KMS-11 (cell line): ENCODE data around the gene GCNT2.

Experiments
- H2AFZ ChIP-seq: fragments of 200-600 bp; sonication (generic); 2 replicates; pipeline ENCODE4 v1.6.1; 2016; ENCODE audit warnings: antibody characterized with exemption, mixed run types, low read depth
- H3K27ac ChIP-seq: fragments of 200-600 bp; sonication (generic); 2 replicates; pipeline ENCODE4 v1.6.1; 2016; ENCODE audit warnings: mild to moderate bottlenecking, mixed run types
- H3K27me3 ChIP-seq: fragments of 200-600 bp; sonication (generic); 2 replicates; pipeline ENCODE4 v1.6.1; 2017; ENCODE audit warnings: mild to moderate bottlenecking, low read depth, mixed run types, moderate library complexity; ENCODE audit not compliant: insufficient read depth
- H3K36me3 ChIP-seq: fragments of 200-600 bp; sonication (generic); 2 replicates; pipeline ENCODE4 v1.6.1; 2017; ENCODE audit warnings: mild to moderate bottlenecking, mixed run types; ENCODE audit not compliant: insufficient read depth
- H3K4me1 ChIP-seq: fragments of 200-600 bp; sonication (generic); 2 replicates; pipeline ENCODE4 v1.6.1; 2016; ENCODE audit warnings: mild to moderate bottlenecking, low read depth, mixed run types; ENCODE audit not compliant: poor library complexity, severe bottlenecking
- H3K4me2 ChIP-seq: fragments of 200-600 bp; sonication (generic); 2 replicates; pipeline ENCODE4 v1.7.0; 2016; ENCODE audit warnings: mild to moderate bottlenecking, mixed run types
- H3K4me3 ChIP-seq: fragments of 200-600 bp; sonication (generic); IDR thresholded peaks from 2 replicates; pipeline ENCODE4 v1.6.1; 2017; ENCODE audit warnings: low read depth, low read length, mixed read lengths; ENCODE audit not compliant: insufficient read depth
- H3K79me2 ChIP-seq: fragments of 200-600 bp; sonication (generic); 2 replicates; pipeline ENCODE4 v1.6.1; 2016; ENCODE audit warnings: low read depth, mixed run types; ENCODE audit not compliant: insufficient read depth
- H3K9ac ChIP-seq: fragments of 200-600 bp; sonication (generic); 2 replicates; pipeline ENCODE4 v1.6.1; 2016; ENCODE audit warnings: mild to moderate bottlenecking, mixed run types
- H4K20me1 ChIP-seq: fragments of 200-600 bp; sonication (generic); 2 replicates; pipeline ENCODE4 v1.6.1; 2016; ENCODE audit warnings: mild to moderate bottlenecking, mixed run types; ENCODE audit not compliant: insufficient read depth
- TF ChIP-seq, protein P1 (sequence below): fragments of 200-600 bp; sonication (generic); conservative IDR thresholded peaks from 2 replicates; pipeline ENCODE4 v1.6.1; 2017; ENCODE audit warnings: low read depth, mild to moderate bottlenecking, antibody characterized with exemption, low read length, moderate library complexity, mixed read lengths

GCNT2 gene

GRCh38 chr6:10481101-10481500 is 40.0 kb upstream of the GCNT2 start:
- Histone ChIP-seq H3K9ac (no peak overlapping the region), H3K27ac (no peak overlapping the region), H3K4me1 (no peaks in the 10 kb centered on the region), H4K20me1 (no peaks in the 10 kb centered on the region), H3K36me3 (no peaks in the 10 kb centered on the region), H3K79me2 (no peaks in the 10 kb centered on the region), H3K27me3 (no peaks in the 10 kb centered on the region), H2AFZ (no peak overlapping the region), H3K4me2 (no peak overlapping the region), H3K4me3 (no peak overlapping the region)
- TF ChIP-seq, protein P1, sequence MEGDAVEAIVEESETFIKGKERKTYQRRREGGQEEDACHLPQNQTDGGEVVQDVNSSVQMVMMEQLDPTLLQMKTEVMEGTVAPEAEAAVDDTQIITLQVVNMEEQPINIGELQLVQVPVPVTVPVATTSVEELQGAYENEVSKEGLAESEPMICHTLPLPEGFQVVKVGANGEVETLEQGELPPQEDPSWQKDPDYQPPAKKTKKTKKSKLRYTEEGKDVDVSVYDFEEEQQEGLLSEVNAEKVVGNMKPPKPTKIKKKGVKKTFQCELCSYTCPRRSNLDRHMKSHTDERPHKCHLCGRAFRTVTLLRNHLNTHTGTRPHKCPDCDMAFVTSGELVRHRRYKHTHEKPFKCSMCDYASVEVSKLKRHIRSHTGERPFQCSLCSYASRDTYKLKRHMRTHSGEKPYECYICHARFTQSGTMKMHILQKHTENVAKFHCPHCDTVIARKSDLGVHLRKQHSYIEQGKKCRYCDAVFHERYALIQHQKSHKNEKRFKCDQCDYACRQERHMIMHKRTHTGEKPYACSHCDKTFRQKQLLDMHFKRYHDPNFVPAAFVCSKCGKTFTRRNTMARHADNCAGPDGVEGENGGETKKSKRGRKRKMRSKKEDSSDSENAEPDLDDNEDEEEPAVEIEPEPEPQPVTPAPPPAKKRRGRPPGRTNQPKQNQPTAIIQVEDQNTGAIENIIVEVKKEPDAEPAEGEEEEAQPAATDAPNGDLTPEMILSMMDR = no peak

DNA sequence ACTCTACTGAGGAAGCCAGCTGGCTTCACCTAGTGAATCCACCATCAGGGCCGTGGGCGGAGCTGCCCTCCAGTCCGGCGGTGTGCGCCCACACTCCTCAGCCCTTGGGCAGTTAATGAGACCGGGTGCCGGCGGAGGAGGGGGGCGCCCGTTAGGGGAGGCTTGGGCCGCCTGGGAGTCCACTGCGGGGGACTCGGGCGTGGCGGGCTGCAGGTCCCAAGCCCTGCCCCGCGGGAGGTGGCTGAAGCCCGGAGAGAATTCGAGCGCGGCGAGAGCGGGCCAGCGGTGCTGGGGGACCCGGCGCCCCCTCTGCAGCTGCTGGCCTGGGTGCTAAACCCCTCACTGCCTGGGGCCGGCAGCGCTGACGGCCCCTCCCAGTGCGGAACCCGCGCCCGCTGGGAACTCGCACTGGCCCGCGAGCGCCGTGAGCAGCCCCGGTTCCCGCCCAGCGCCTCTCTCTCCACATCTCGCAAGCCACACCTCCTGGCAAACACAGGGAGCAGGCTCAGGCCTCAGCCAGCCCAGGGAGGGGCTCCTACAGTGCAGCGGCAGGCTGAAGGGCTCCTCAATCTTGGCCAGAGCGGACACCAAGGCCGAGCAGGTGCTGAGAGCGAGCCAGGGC is 38.4 kb upstream of the GCNT2 start:
- H3K27ac ChIP-seq = no peak overlapping the region
- H3K4me1 ChIP-seq = no peaks in the 10 kb centered on the region
- H3K4me3 ChIP-seq = no peak overlapping the region
- no peaks in the 10 kb centered on the region for H4K20me1 ChIP-seq
- no peaks in the 10 kb centered on the region for H3K27me3 ChIP-seq
- no peak overlapping the region for H2AFZ ChIP-seq
- H3K9ac ChIP-seq = no peak overlapping the region
- H3K4me2 ChIP-seq = no peak overlapping the region
- no peaks in the 10 kb centered on the region for H3K79me2 ChIP-seq
- no peaks in the 10 kb centered on the region for H3K36me3 ChIP-seq
- TF ChIP-seq, protein P1 = no peak

- Histone ChIP-seq H3K79me2 (no peaks in the 10 kb centered on the region), H3K9ac (no peak overlapping the region), H3K4me2 (no peak overlapping the region), H3K4me1 (no peaks in the 10 kb centered on the region), H3K36me3 (no peaks in the 10 kb centered on the region), H3K4me3 (no peak overlapping the region), H3K27ac (no peak overlapping the region), H4K20me1 (no peaks in the 10 kb centered on the region), H3K27me3 (no peaks in the 10 kb centered on the region), H2AFZ (no peak overlapping the region)
- TF ChIP-seq, protein P1 = no peak
These were observed 36.2 kb upstream of the GCNT2 start for GRCh38 chr6:10484912-10485311.

DNA sequence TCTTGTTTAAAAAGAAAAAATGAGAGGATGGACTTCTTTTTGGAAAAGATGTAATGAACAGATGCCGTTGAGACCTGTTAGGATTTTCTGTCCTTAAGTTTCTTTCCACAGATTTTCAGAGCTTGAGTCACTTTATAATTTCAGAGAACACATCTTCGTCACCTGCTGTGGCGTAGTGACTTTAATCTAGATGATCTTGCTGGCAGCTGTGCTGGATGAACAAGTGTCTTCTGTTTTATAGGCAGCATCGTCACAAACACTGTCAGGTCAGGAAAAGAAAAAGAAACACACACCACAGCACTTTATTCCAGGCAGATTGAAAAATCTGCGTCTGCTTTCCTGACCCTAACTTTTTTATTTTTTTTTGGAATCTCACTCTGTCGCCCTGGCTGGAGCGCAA is 35.7 kb upstream of the GCNT2 start:
- TF ChIP-seq, protein P1 = no peak
- H4K20me1 ChIP-seq = no peaks in the 10 kb centered on the region
- no peaks in the 10 kb centered on the region for H3K36me3 ChIP-seq
- H2AFZ ChIP-seq = no peak overlapping the region
- no peaks in the 10 kb centered on the region for H3K79me2 ChIP-seq
- no peak overlapping the region for H3K4me3 ChIP-seq
- no peak overlapping the region for H3K9ac ChIP-seq
- no peak overlapping the region for H3K4me2 ChIP-seq
- H3K4me1 ChIP-seq = no peaks in the 10 kb centered on the region
- no peaks in the 10 kb centered on the region for H3K27me3 ChIP-seq
- H3K27ac ChIP-seq = no peak overlapping the region
